HEK293T (cell line): Measurements from ENCODE around the gene KCNAB2.

Experiments
- CTCF ChIA-PET: fragments of 350-600 bp; formaldehyde crosslinking; extraction: SDS; loops from one replicate; lab custom pipeline; 2021; ENCODE audit warnings: antibody characterized with exemption, inconsistent platforms; lab: Yijun Ruan, JAX
- POLR2A ChIA-PET: fragments of 350-600 bp; formaldehyde crosslinking; extraction: SDS; loops from one replicate; lab custom pipeline; 2020; ENCODE audit warnings: antibody characterized with exemption, inconsistent platforms; lab: Yijun Ruan, JAX
- DNase-seq: peaks from one replicate; pipeline ENCODE4 v3.0.0; 2012; ENCODE audit warnings: mixed read lengths; ENCODE audit errors: extremely low spot score
- ARNT ChIP-seq: fragments of 450-650 bp; IDR thresholded peaks from 2 replicates; pipeline ENCODE4 v1.6.1; 2017; ENCODE audit warnings: mild to moderate bottlenecking
- BHLHE40 ChIP-seq: fragments of 450-650 bp; IDR thresholded peaks from 2 replicates; pipeline ENCODE4 v1.6.1; 2016; ENCODE audit warnings: mild to moderate bottlenecking, moderate library complexity, borderline replicate concordance
- CTBP1 ChIP-seq: fragments of 450-650 bp; IDR thresholded peaks from 2 replicates; pipeline ENCODE4 v1.6.1; 2016; ENCODE audit warnings: borderline replicate concordance
- ELF4 ChIP-seq: fragments of 450-650 bp; IDR thresholded peaks from 2 replicates; pipeline ENCODE4 v1.6.1; 2017; ENCODE audit warnings: antibody characterized with exemption
- FOXA1 ChIP-seq: fragments of 450-650 bp; IDR thresholded peaks from 2 replicates; pipeline ENCODE4 v1.6.1; 2016; ENCODE audit warnings: mild to moderate bottlenecking
- FOXK2 ChIP-seq: fragments of 450-650 bp; IDR thresholded peaks from 2 replicates; pipeline ENCODE4 v1.6.1; 2016; ENCODE audit warnings: mild to moderate bottlenecking
- FOXM1 ChIP-seq: fragments of 450-650 bp; IDR thresholded peaks from 2 replicates; pipeline ENCODE4 v1.6.1; 2017; ENCODE audit warnings: mild to moderate bottlenecking, borderline replicate concordance
- HDGF ChIP-seq: fragments of 450-650 bp; IDR thresholded peaks from 2 replicates; pipeline ENCODE4 v1.6.1; 2017; ENCODE audit warnings: antibody characterized with exemption, borderline replicate concordance
- L3MBTL2 ChIP-seq: fragments of 450-650 bp; conservative IDR thresholded peaks from 2 replicates; pipeline ENCODE4 v1.6.1; 2016; ENCODE audit warnings: mild to moderate bottlenecking
- LEF1 ChIP-seq: fragments of 450-650 bp; IDR thresholded peaks from 2 replicates; pipeline ENCODE4 v1.6.1; 2017; ENCODE audit warnings: mild to moderate bottlenecking, borderline replicate concordance
- NFRKB ChIP-seq: fragments of 450-650 bp; IDR thresholded peaks from 2 replicates; pipeline ENCODE4 v1.6.1; 2016; ENCODE audit warnings: mild to moderate bottlenecking, moderate library complexity
- PKNOX1 ChIP-seq: fragments of 450-650 bp; IDR thresholded peaks from 2 replicates; pipeline ENCODE4 v1.6.1; 2016
- SP1 ChIP-seq: fragments of 450-650 bp; IDR thresholded peaks from 2 replicates; pipeline ENCODE4 v1.6.1; 2017
- SUZ12 ChIP-seq: fragments of 450-650 bp; IDR thresholded peaks from 2 replicates; pipeline ENCODE4 v1.6.1; 2016; ENCODE audit warnings: mild to moderate bottlenecking
- TARDBP ChIP-seq: fragments of 450-650 bp; IDR thresholded peaks from 2 replicates; pipeline ENCODE4 v1.6.1; 2016
- ZNF384 ChIP-seq: fragments of 450-650 bp; IDR thresholded peaks from 2 replicates; pipeline ENCODE4 v1.6.1; 2016

The KCNAB2 gene

DNA sequence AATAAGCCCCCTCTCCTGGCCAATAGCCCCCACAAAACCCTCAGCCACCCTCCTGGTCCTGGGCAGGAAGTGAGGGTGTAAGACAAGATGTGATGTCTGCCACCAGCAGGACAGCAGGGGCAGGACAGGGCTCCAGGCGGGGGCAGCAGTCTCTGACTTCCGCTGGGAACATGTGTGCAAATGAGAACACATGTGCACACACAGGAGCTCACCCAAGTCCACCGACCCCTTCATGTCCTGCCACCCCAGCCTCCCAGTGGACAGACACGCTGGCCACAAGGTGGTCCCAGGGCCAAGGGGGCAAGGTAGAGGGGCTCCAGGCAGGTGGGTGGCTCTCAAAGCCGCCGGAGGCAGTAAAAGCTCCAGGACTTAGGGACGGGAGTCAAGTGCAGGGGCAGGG lies 60.1 kb downstream of the KCNAB2 start:
- POLR2A ChIA-PET, result no interaction called here
- no peak for TF ChIP-seq NFRKB
- TF ChIP-seq L3MBTL2, result no peak
- no peak for TF ChIP-seq TARDBP
- TF ChIP-seq SUZ12, result no peak
- TF ChIP-seq CTBP1, result no peak
- no peak for TF ChIP-seq ZNF384
- no peak for TF ChIP-seq ARNT
- TF ChIP-seq FOXK2, result no peak
- no peak for TF ChIP-seq BHLHE40
- no peak for TF ChIP-seq SP1
- TF ChIP-seq FOXM1, result no peak
- TF ChIP-seq FOXA1, result no peak
- no peak for TF ChIP-seq HDGF
- DNase-seq, result no peak
- CTCF ChIA-PET, result interaction anchor here (0.6 to 1.0 kb wide), 3 partner anchors 43 to 103 kb away, joined by 3 to 5 read pairs (median 3); no protein-coding TSS in a partner anchor

DNA sequence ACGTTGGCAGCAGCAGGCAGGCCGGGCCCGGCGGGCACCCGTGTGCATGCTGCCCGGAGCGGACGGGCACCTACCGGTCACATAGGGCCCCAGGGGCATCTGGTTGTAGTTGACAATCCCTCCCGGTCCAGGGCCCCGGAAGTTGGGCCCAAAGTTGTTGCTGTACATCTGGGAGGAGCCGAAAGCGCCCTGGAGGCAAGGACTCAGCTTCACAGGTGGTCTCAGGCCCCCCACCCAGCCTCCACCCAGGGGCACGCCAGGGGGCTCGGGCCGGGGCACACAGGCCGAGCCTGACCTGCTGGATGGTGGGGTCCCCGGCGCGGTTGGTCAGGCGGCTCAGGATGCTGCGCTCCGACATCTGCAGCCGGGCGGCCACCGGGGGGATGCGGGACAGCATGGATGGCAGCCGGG lies 60.6 kb downstream of the KCNAB2 start:
- TF ChIP-seq CTBP1, result no peak
- CTCF ChIA-PET, result interaction anchor here (1.0 kb wide), 1 partner anchor 98 kb away, joined by 3 read pairs; no protein-coding TSS in a partner anchor
- POLR2A ChIA-PET, result no interaction called here

GRCh38 chr1:6106977-6107376 lies 61.3 kb downstream of the KCNAB2 start:
- no peak for DNase-seq
- CTCF ChIA-PET, result no interaction called here
- TF ChIP-seq NFRKB (no peak), BHLHE40 (no peak), ELF4 (no peak), CTBP1 (no peak), ARNT (no peak), SP1 (no peak), PKNOX1 (no peak), ZNF384 (no peak), L3MBTL2 (no peak), LEF1 (no peak), TARDBP (no peak), FOXM1 (no peak), FOXA1 (no peak)
- POLR2A ChIA-PET, result no interaction called here

More for the DNA sequence above, 60.6 kb downstream of the KCNAB2 start:
- no peak for DNase-seq

GRCh38 chr1:6107409-6108356 lies 62.0 kb downstream of the KCNAB2 start:
- no peak for DNase-seq
- ChIA-PET POLR2A (no interaction called here), CTCF (no interaction called here)
- no peak for TF ChIP-seq L3MBTL2
- no peak for TF ChIP-seq LEF1
- TF ChIP-seq HDGF, result no peak
- TF ChIP-seq ZNF384, result no peak
- TF ChIP-seq BHLHE40, result no peak
- TF ChIP-seq SUZ12, result no peak
- TF ChIP-seq FOXM1, result no peak
- no peak for TF ChIP-seq PKNOX1
- no peak for TF ChIP-seq ELF4
- no peak for TF ChIP-seq TARDBP
- no peak for TF ChIP-seq NFRKB
- no peak for TF ChIP-seq ARNT
- TF ChIP-seq CTBP1, result no peak
- TF ChIP-seq FOXK2, result no peak
- TF ChIP-seq FOXA1, result no peak
- no peak; the same call in 1 of the 2 replicates for TF ChIP-seq SP1

GRCh38 chr1:6108476-6108875 lies 62.8 kb downstream of the KCNAB2 start:
- ChIA-PET POLR2A (no interaction called here), CTCF (interaction anchor here (1.0 kb wide), 1 partner anchor 79 kb away, joined by 3 read pairs; no protein-coding TSS in a partner anchor)
- no peak for TF ChIP-seq CTBP1
- peak; percentile 24; the same call in 1 of the 2 replicates for TF ChIP-seq TARDBP
- DNase-seq, result no peak

GRCh38 chr1:6108937-6109614 lies 63.4 kb downstream of the KCNAB2 start:
- ChIA-PET POLR2A (no interaction called here), CTCF (interaction anchor here (0.7 to 1.0 kb wide), 2 partner anchors 72 to 79 kb away, joined by 3 read pairs; no protein-coding TSS in a partner anchor)

GRCh38 chr1:6109688-6110087 lies 64.0 kb downstream of the KCNAB2 start:
- ChIA-PET POLR2A (no interaction called here), CTCF (no interaction called here)
- TF ChIP-seq ARNT (no peak), FOXA1 (no peak), LEF1 (no peak), BHLHE40 (no peak), FOXK2 (no peak), ELF4 (no peak)
- DNase-seq, result no peak

More at GRCh38 chr1:6108937-6109614, 63.4 kb downstream of the KCNAB2 start:
- no peak for TF ChIP-seq ELF4
- TF ChIP-seq CTBP1, result no peak
- no peak for TF ChIP-seq HDGF
- DNase-seq, result peak; percentile 48
